GM12891 (cell line): Measurements from ENCODE around the gene PAK5.

Experiments used
- POLR2A ChIP-seq: IDR thresholded peaks from 2 replicates; pipeline ENCODE4 v1.6.1; 2011; ENCODE audit warnings: low read depth, low read length, control low read depth
- POLR2AphosphoS5 ChIP-seq: IDR thresholded peaks from 2 replicates; pipeline ENCODE4 v1.6.1; 2011; ENCODE audit warnings: low read depth, low read length, control low read depth
- POU2F2 ChIP-seq: IDR thresholded peaks from 2 replicates; pipeline ENCODE4 v1.6.1; 2011; ENCODE audit warnings: low read depth, mild to moderate bottlenecking, control low read depth, low read length, moderate library complexity
- SPI1 ChIP-seq: IDR thresholded peaks from 2 replicates; pipeline ENCODE4 v1.6.1; 2011; ENCODE audit warnings: low read depth, low read length, control low read depth
- TAF1 ChIP-seq: IDR thresholded peaks from 2 replicates; pipeline ENCODE4 v1.6.1; 2011; ENCODE audit warnings: low read depth, low read length, control low read depth

GRCh38 chr20:9495701-9496100 is 343.2 kb downstream of the PAK5 start:
- TF ChIP-seq POLR2A: no peak
- no peak for TF ChIP-seq POLR2AphosphoS5
- TF ChIP-seq POU2F2: no peak
- TF ChIP-seq TAF1: no peak
- TF ChIP-seq SPI1: no peak
